DND-41 (cell line): ENCODE measurements around the gene MAPRE2.

Source experiments
- ATAC-seq: fragments of 200-7000 bp; cut with Tn5 transposase; 3 replicates; pipeline ENCODE4 v1.9.1; 2021; ENCODE audit warnings: low read depth; ENCODE audit not compliant: insufficient read depth
- DNase-seq: peaks from one replicate; pipeline ENCODE4 v3.0.0-alpha.2; 2020
- H2AFZ ChIP-seq: 2 replicates; pipeline ENCODE4 v1.6.0; 2012; ENCODE audit warnings: low read depth, low read length
- H3K27ac ChIP-seq: 2 replicates; pipeline ENCODE4 v1.5.1; 2012; ENCODE audit warnings: low read length, inconsistent platforms
- H3K27me3 ChIP-seq: fragments of 200-600 bp; sonication (generic); 2 replicates; pipeline ENCODE4 v1.6.0; 2012; ENCODE audit warnings: low read length, mild to moderate bottlenecking, inconsistent platforms; ENCODE audit not compliant: insufficient read depth, poor library complexity
- H3K36me3 ChIP-seq: 2 replicates; pipeline ENCODE4 v1.5.1; 2012; ENCODE audit warnings: low read length, inconsistent platforms; ENCODE audit not compliant: insufficient read depth
- H3K4me1 ChIP-seq: 2 replicates; pipeline ENCODE4 v1.5.1; 2012; ENCODE audit warnings: mild to moderate bottlenecking, low read length; ENCODE audit not compliant: insufficient read depth
- H3K4me2 ChIP-seq: 2 replicates; pipeline ENCODE4 v1.6.0; 2012; ENCODE audit warnings: mild to moderate bottlenecking, moderate library complexity, low read length, inconsistent platforms; ENCODE audit not compliant: insufficient read depth
- H3K4me3 ChIP-seq, 2 experiments: fragments of 200-600 bp in 1 of 2; shearing (Covaris generic) in 1 of 2; 2 replicates each; pipeline ENCODE4 v1.5.1; 2012 to 2016; ENCODE audit warnings: inconsistent platforms in 2 of 2, low read length in 2 of 2, mild to moderate bottlenecking in 2 of 2, low read depth in 1 of 2, moderate library complexity in 1 of 2
- H3K79me2 ChIP-seq: 2 replicates; pipeline ENCODE4 v1.6.0; 2012; ENCODE audit warnings: low read length, inconsistent platforms; ENCODE audit not compliant: insufficient read depth
- H3K9ac ChIP-seq: 2 replicates; pipeline ENCODE4 v1.6.0; 2012; ENCODE audit warnings: low read depth, mild to moderate bottlenecking, inconsistent platforms, low read length, moderate library complexity
- H3K9me3 ChIP-seq: 2 replicates; pipeline ENCODE4 v1.5.1; 2012; ENCODE audit warnings: low read length, moderate library complexity, mild to moderate bottlenecking, inconsistent platforms; ENCODE audit not compliant: insufficient read depth, severe bottlenecking
- H4K20me1 ChIP-seq: 2 replicates; pipeline ENCODE4 v1.6.0; 2012; ENCODE audit warnings: low read length; ENCODE audit not compliant: insufficient read depth
- CTCF ChIP-seq: IDR thresholded peaks from 2 replicates; pipeline ENCODE4 v1.5.1; 2012; ENCODE audit warnings: borderline replicate concordance, low read length, moderate library complexity, mild to moderate bottlenecking; ENCODE audit not compliant: poor library complexity, severe bottlenecking; ENCODE audit errors: extremely low read depth
- EZH2 ChIP-seq: IDR thresholded peaks from 3 replicates; pipeline ENCODE4 v1.6.1; 2012; ENCODE audit warnings: borderline replicate concordance, low read depth, mild to moderate bottlenecking, moderate library complexity, low read length, inconsistent platforms; ENCODE audit not compliant: severe bottlenecking

The MAPRE2 gene

GRCh38 chr18:34995746-34996145 is 45.5 kb upstream of the MAPRE2 start:
- Histone ChIP-seq H3K4me2 (no peak overlapping the region), H3K4me1 (peaks cover 19% of the 10 kb centered on the region), H3K27me3 (no peaks in the 10 kb centered on the region), H3K9ac (no peak overlapping the region), H2AFZ (no peak overlapping the region), H3K27ac (no peak overlapping the region), H3K4me3 (no peak overlapping the region), H3K36me3 (no peaks in the 10 kb centered on the region), H3K9me3 (no peaks in the 10 kb centered on the region), H4K20me1 (no peaks in the 10 kb centered on the region), H3K79me2 (no peaks in the 10 kb centered on the region)
- ATAC-seq = no peak
- no peak for TF ChIP-seq CTCF
- TF ChIP-seq EZH2 = no peak
- DNase-seq = no peak

GRCh38 chr18:34998661-34999060 is 42.6 kb upstream of the MAPRE2 start:
- no peak overlapping the region for H2AFZ ChIP-seq

GRCh38 chr18:34999756-35000289 is 41.4 kb upstream of the MAPRE2 start:
- DNase-seq = no peak
- H3K79me2 ChIP-seq = no peaks in the 10 kb centered on the region
- no peak for ATAC-seq
- no peak overlapping the region for H3K9ac ChIP-seq
- no peaks in the 10 kb centered on the region for H3K9me3 ChIP-seq
- H4K20me1 ChIP-seq = no peaks in the 10 kb centered on the region
- H3K4me1 ChIP-seq = peaks cover under 1% of the 10 kb centered on the region; the same call in 1 of the 2 replicates
- no peaks in the 10 kb centered on the region for H3K27me3 ChIP-seq
- H3K4me2 ChIP-seq = no peak overlapping the region
- no peak overlapping the region for H2AFZ ChIP-seq
- H3K27ac ChIP-seq = no peak overlapping the region
- H3K36me3 ChIP-seq = no peaks in the 10 kb centered on the region
- no peak for TF ChIP-seq EZH2
- no peak for TF ChIP-seq CTCF
- no peak overlapping the region for H3K4me3 ChIP-seq

More at GRCh38 chr18:34998661-34999060, 42.6 kb upstream of the MAPRE2 start:
- Histone ChIP-seq H3K27ac (no peak overlapping the region), H3K4me3 (no peak overlapping the region), H3K27me3 (no peaks in the 10 kb centered on the region), H3K79me2 (no peaks in the 10 kb centered on the region), H3K9ac (no peak overlapping the region), H3K4me1 (peaks cover 12% of the 10 kb centered on the region), H3K36me3 (no peaks in the 10 kb centered on the region), H4K20me1 (no peaks in the 10 kb centered on the region), H3K9me3 (no peaks in the 10 kb centered on the region), H3K4me2 (no peak overlapping the region)
- TF ChIP-seq CTCF = no peak
- no peak for TF ChIP-seq EZH2
- no peak for ATAC-seq
- DNase-seq = no peak

GRCh38 chr18:35000457-35000856 is 40.8 kb upstream of the MAPRE2 start:
- no peak for DNase-seq
- no peak overlapping the region for H3K9ac ChIP-seq
- H3K4me3 ChIP-seq = no peak overlapping the region
- H3K79me2 ChIP-seq = no peaks in the 10 kb centered on the region
- ATAC-seq = no peak
- H3K4me2 ChIP-seq = no peak overlapping the region
- no peak for TF ChIP-seq EZH2
- H2AFZ ChIP-seq = no peak overlapping the region
- H3K36me3 ChIP-seq = no peaks in the 10 kb centered on the region
- H3K9me3 ChIP-seq = no peaks in the 10 kb centered on the region
- H3K27me3 ChIP-seq = no peaks in the 10 kb centered on the region
- H3K4me1 ChIP-seq = no peaks in the 10 kb centered on the region
- H3K27ac ChIP-seq = no peak overlapping the region
- no peaks in the 10 kb centered on the region for H4K20me1 ChIP-seq
